Left kidney (tissue), 2 donors: Measurements from ENCODE around the gene AAR2. TPM values are rescaled to one million over a fixed set of nuclear protein-coding genes. Genes with fewer than 3 reads are reported as not detected.

Experiments used
- DNase-seq: peaks from one replicate; pipeline ENCODE4 v3.0.0-alpha.2; 2013
- polyA plus RNA-seq: library from polyadenylated mRNA; unstranded; fragments of 120-200 nt; gene quantifications from one replicate; pipeline ENCODE4 v1.2.1, GENCODE V29; 2013; ENCODE audit not compliant: insufficient read length

Gene AAR2
- polyA plus RNA-seq, 1 donor: 41.2 TPM

- no peak for DNase-seq
Measured at GRCh38 chr20:36277546-36277945, 41.3 kb downstream of the AAR2 start.

- DNase-seq: no peak
Measured at GRCh38 chr20:36279362-36279761, 43.1 kb downstream of the AAR2 start.

DNA sequence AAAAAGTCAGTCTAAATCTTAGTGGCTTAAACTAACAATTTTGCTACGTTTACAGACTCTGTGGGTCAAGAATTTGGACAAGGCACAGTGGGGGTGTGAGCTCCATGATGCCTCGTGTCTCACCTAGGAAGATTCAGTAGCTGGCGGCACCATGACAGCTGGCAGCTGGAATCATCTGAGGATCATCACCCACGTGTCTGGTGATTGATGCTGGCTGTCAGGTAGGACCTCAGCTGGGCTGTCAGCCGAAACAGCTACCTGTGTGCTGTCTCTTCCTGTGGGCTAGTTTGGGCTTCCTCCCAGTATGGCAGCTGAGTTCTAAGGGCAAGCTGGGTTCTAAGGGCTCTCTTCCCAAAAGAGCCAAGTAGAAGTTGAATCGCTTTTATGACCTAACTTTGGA lies 43.5 kb downstream of the AAR2 start:
- no peak for DNase-seq

GRCh38 chr20:36281785-36282380 lies 45.6 kb downstream of the AAR2 start:
- no peak for DNase-seq

DNA sequence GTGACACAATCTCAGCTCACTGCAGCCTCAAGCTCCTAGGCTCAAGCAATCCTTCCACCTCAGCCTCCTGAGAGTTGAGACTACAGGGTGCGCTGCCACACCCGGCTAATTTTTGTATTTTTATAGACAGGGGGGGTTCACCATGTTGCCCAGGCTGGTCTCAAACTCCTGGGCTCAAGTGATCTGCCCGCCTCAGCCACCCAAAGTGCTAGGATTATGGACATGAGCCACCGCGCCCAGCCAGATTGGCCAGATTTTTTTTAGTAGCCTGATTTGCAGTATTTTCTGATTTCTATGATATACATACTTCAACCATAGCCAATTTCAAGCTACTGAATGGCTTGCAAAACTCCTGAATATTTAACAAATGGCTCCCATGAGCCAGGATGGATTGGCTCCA lies 48.5 kb downstream of the AAR2 start:
- DNase-seq: no peak

- DNase-seq: no peak
Measured at GRCh38 chr20:36285746-36286447, 49.6 kb downstream of the AAR2 start.

GRCh38 chr20:36297656-36298055 lies 61.4 kb downstream of the AAR2 start:
- DNase-seq: no peak

- no peak for DNase-seq
Measured at GRCh38 chr20:36298061-36298460, 61.8 kb downstream of the AAR2 start.

GRCh38 chr20:36298795-36299339 lies 62.6 kb downstream of the AAR2 start:
- no peak for DNase-seq

DNA sequence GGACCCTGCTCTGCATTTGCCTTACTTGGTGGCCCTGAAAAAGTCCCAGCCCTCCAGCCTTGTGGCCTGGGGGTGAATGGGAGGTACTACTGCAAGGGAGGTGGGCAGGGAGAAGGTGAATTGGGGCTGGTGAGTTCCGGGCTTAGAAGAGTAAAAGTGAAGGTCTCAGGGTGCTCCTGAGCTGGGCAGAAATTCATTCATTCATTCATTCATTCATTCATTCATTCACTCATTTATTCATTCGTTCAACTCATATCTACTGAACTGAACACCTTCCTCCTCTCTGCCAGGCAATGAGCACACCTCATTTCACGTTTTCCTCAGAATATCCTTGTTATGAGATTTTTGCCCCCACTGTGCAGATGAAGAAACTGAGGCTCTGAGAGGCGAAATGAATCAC lies 63.2 kb downstream of the AAR2 start:
- no peak for DNase-seq

DNA sequence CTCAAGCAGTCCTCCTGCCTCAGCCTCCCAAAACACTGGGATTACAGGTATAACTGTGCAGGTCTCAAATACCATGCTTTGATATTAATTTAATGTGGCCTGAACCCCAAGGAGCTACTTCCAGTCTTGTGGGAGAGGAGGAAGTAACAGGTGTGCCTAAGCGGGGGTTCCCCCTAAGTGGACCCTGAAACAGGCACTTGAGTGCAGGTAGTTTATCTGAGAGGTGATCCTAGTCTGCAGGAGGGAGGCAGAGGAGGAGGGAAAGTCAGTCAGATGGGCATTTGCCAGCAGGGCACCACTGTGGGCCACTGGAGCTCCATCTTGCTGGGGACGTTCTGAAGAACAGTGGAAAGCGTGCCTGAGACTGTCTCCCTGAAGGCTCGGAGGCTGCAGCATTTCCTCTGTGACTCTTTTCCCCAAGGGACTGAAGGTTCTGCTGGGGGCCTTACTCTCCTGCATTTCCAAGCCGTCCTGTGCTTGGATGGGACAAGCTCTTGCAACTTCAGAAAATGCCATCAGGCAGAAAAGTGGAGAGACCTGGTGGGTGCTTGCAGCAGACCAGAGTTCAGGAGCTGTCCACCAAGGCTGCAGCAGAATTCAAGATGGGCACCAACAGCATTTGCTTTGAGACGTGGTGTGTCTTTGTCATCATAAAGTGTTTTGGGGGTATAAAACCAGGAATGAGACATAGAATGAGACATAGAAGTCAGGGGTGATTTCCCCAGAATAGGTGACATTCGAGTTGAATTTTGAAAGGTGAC lies 65.3 kb downstream of the AAR2 start:
- no peak for DNase-seq

DNA sequence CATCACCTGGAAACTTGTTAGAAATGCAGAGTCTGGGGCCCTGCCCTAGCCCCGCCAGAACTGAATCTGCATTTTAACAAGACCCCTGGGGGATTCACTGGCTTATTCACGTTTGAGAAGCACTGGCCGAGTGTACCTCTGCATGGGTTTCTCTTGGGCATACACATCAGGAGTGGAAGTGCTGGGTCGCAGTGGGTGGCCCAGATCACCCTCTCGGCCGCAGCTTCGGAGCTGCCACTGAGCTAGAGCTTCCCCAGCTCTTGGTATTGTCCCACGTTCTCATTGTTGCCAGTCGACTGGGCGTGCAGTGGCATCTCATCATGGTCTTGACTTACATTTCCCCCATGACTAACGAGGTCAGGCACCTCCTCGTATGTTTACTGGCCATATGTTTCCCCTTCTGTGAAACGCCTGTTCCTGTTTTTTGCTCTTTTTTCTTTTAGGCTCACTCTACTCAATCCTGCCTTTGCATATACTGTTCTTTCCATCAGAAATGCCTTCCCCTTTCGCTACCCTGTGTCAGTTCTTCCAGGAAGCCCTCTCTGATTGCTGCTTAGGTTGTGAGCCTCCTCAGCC lies 66.8 kb downstream of the AAR2 start:
- no peak for DNase-seq

DNA sequence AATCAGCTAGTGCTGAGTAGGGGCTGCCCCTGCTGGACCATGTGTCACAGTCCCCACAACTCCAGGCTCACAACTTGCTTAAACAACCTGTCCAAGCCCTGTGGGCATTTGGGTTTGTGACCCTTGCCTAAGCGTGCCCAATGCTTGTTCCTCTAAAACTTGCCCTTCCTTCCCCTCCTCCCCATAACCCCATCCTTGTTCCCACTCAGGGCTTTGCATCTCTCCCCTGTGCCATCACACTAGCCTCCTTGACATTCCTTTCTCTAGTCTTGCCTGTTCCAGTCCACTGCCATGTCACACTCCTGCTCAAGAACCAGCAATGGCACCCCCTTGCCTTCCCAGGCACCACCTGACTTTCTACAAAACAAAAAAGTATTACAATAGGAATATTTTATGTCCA lies 67.6 kb downstream of the AAR2 start:
- no peak for DNase-seq

DNA sequence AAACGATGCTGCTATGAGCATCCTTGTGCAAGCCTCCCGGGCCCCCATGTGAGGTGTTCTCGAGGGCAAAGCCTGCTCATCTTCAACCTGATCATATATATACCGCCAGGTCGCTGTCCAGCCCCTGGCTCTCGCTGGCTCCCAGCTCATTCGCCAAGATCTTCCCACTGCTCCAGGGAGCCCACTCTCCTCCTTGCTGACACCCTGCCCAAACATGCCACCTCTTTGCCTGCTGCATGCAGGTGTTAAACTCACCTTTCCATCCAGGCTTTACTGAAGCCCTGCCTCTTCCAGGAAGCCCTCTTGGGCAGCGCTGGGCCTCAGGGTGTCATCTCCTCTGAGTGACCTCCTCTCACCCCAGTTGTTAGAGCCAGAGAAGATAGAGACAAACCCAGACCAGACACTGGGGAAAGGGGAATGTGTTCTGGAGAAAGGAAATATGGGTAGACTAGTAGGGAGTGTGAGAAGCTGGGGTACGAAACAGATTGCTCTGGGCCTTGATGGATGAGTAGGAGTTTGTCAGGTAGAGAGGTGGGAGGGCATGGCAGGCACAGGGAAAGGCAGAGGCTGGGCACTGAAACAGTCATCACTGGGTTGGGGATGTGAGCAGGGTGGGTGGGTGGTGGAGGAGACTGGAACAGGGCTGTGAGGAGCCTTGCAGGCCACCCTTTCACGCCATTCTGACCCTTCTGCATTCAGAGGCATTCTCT lies 68.7 kb downstream of the AAR2 start:
- DNase-seq: no peak

DNA sequence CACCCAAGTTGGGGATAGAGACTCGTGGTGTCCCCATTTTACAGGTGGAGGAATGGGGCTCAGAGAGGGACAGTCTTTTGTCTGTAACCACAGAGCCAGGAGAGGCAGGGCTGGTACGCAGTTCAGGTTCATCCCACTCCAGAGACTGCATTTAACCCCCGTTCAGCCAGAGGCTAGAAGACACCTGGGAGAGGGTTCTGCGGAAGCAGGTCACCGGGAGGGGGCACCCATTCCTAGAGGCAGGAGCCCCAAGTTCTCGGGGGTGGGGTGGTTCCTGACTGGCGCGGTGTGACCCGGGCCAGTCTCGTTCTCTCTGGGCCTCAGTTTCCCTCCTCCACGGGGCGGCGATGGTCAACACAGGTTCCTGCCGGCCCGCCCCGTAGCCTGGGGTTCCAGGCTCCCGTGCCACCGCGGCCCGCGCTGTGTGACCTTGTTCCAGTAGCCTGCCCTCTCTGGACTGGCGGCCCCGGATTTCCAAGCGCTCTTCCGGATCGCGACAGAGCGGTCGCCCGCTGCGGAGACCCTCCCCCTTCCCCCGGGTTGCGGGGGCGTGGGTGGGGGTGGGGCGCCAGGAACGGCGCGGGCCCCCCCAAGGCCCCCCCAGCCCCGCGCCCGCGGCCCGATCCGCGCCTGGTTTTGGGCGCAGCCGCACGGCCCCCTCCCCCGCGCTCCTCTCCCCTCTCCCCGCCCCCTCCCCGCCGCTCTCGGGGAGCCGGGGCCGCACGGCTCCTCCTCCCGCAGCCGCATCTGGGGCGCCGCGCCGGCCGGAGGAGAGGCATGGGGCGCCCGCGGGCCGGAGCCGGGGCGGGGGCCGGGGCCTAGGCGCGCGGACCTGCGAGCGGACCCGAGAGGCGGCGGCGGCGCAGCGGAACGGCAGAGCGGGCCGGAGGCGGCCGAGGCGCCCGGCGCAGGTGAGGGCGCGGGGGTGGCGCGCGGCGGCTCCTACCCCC lies 69.6 kb downstream of the AAR2 start, which contains the start of gene DLGAP4:
Gene DLGAP4, plus strand, starts transcription at position 738 of the 950 bp plus-strand sequence. CDS start 125,379 bp downstream, outside the sequence.
- no peak for DNase-seq

Other genes with a start within 250 kb of the AAR2 start
- 63.3 TPM for gene EPB41L1, start 81.7 kb upstream of the AAR2 start, polyA plus RNA-seq
- gene DLGAP4, start 69.9 kb downstream of the AAR2 start, polyA plus RNA-seq: 57.8 TPM